ENCODE data around the gene ANKS6. TPM values are rescaled to one million over a fixed set of nuclear protein-coding genes. Genes with fewer than 3 reads are reported as not detected.

Gene ANKS6
- total and polyA plus RNA-seq, 2 of the 8 experiments (the other 6 are each of a cell fraction or from before 2014, with no cell fraction given), result 34.1 to 56.3 TPM

- H3K56ac ChIP-seq (replicated peaks; ENCODE audit: insufficient read length, low read depth, low read length), result no peak overlapping the region
- H2BK120ac ChIP-seq (replicated peaks; ENCODE audit: low read depth, low read length), result no peak overlapping the region
- H2BK5ac ChIP-seq (ENCODE audit: low read depth, low read length), result no peak overlapping the region
- no peak overlapping the region for H3K9ac ChIP-seq (replicated peaks in 1 of 4; ENCODE audit: extremely low read depth in 1 of 4, low read depth in 3 of 4, low read length in 3 of 4)
- no peaks in the 10 kb centered on the region for H3K9me3 ChIP-seq (ENCODE audit: insufficient read depth in 2 of 2, low read depth in 1 of 2, low read length in 1 of 2)
- H2AK5ac ChIP-seq (ENCODE audit: low read depth, low read length), result no peak overlapping the region
- H3K27ac ChIP-seq (ENCODE audit: low read depth, low read length), result no peak overlapping the region
- H3K4me1 ChIP-seq (replicated peaks in 1 of 4; ENCODE audit: control insufficient read depth in 3 of 4, insufficient read depth in 4 of 4, low read length in 3 of 4), result no peaks in the 10 kb centered on the region
- FAIRE-seq (no peak), DNase-seq (ENCODE audit: low read depth in 1 of 2, low spot score in 2 of 2) (no peak)
- no peak overlapping the region for H2BK20ac ChIP-seq (ENCODE audit: low read length)
- no peak overlapping the region for H3K14ac ChIP-seq (ENCODE audit: insufficient read length)
- H3K36me3 ChIP-seq (ENCODE audit: control insufficient read depth in 2 of 4, insufficient read depth in 4 of 4, low read length in 3 of 4), result peaks cover 5 to 45% (median 33%) of the 10 kb centered on the region in 4 experiments
- H2BK12ac ChIP-seq (ENCODE audit: low read depth, low read length), result no peak overlapping the region
- H3K4me2 ChIP-seq (ENCODE audit: insufficient read depth in 1 of 2, low read depth in 2 of 2, low read length in 2 of 2), result no peak overlapping the region
- H4K20me1 ChIP-seq (replicated peaks in 1 of 2; ENCODE audit: control insufficient read depth in 1 of 2, insufficient read depth in 2 of 2, low read length in 2 of 2), result peaks cover 0 to 2% of the 10 kb centered on the region in 2 experiments
- H4K8ac ChIP-seq (ENCODE audit: extremely low read depth, insufficient read depth, low read length), result no peak overlapping the region
- no peak overlapping the region for H4K91ac ChIP-seq (replicated peaks; ENCODE audit: insufficient read length, low read length)
- ChIA-PET POLR2A (ENCODE audit: partially characterized antibody) (no interaction called here), CTCF (ENCODE audit: partially characterized antibody) (interaction anchor here (1.8 kb wide), 1 partner anchor 436 kb away, joined by 3 read pairs; no protein-coding TSS in a partner anchor)
- no peaks in the 10 kb centered on the region for H3K79me2 ChIP-seq (ENCODE audit: control insufficient read depth in 1 of 2, insufficient read depth in 2 of 2, low read length in 2 of 2)
- H3K23me2 ChIP-seq (ENCODE audit: low read depth, low read length), result no peaks in the 10 kb centered on the region
- H3K27me3 ChIP-seq (replicated peaks in 1 of 4; ENCODE audit: control insufficient read depth in 3 of 4, extremely low read depth in 1 of 4, insufficient read depth in 3 of 4, low read length in 3 of 4), result no peaks in the 10 kb centered on the region
- no peak for TF ChIP-seq TAF7 (optimal IDR thresholded peaks at IDR 0.05; ENCODE audit: borderline replicate concordance, low read depth, low read length)
- TF ChIP-seq EZH2 (IDR thresholded peaks at IDR 0.05; ENCODE audit: low read depth, low read length, severe bottlenecking), result no peak
- TF ChIP-seq SIX5 (IDR thresholded peaks at IDR 0.05; ENCODE audit: low read depth, low read length), result no peak
- 83% methylated on average over 2 of the region's 2 CpGs; no CpG with 5 or more reads in 1 of the 2 experiments for WGBS, 2 experiments (ENCODE audit: extremely low coverage in 1 of 2, insufficient coverage in 1 of 2, insufficient read length in 1 of 2, insufficient replicate concordance in 2 of 2, low coverage in 1 of 2, low lambda C conversion rate in 2 of 2, missing lambda C conversion rate in 1 of 2)
- H2AFZ ChIP-seq (ENCODE audit: low read length), result no peak overlapping the region
- no peaks in the 10 kb centered on the region for H3K79me1 ChIP-seq (ENCODE audit: low read depth, low read length)
- no peak overlapping the region for H3K23ac ChIP-seq (ENCODE audit: insufficient read length)
- no peak overlapping the region for H2BK15ac ChIP-seq (ENCODE audit: low read length)
- H4K5ac ChIP-seq (ENCODE audit: insufficient read length, low read depth, low read length), result no peak overlapping the region
- H3K4me3 ChIP-seq (ENCODE audit: extremely low read depth in 1 of 4, insufficient read depth in 2 of 4, low read depth in 3 of 4, low read length in 4 of 4), result no peak overlapping the region
- no peak overlapping the region for H3K18ac ChIP-seq (ENCODE audit: extremely low read depth, low read length)
- no peak overlapping the region for H3K4ac ChIP-seq (replicated peaks; ENCODE audit: insufficient read length, low read depth, low read length)
These were observed 45.1 kb downstream of the ANKS6 start for GRCh38 chr9:98751210-98751609.

All from H1 (cell line).